ENCODE measurements around the gene ZNF750.

ZNF750 gene

DNA sequence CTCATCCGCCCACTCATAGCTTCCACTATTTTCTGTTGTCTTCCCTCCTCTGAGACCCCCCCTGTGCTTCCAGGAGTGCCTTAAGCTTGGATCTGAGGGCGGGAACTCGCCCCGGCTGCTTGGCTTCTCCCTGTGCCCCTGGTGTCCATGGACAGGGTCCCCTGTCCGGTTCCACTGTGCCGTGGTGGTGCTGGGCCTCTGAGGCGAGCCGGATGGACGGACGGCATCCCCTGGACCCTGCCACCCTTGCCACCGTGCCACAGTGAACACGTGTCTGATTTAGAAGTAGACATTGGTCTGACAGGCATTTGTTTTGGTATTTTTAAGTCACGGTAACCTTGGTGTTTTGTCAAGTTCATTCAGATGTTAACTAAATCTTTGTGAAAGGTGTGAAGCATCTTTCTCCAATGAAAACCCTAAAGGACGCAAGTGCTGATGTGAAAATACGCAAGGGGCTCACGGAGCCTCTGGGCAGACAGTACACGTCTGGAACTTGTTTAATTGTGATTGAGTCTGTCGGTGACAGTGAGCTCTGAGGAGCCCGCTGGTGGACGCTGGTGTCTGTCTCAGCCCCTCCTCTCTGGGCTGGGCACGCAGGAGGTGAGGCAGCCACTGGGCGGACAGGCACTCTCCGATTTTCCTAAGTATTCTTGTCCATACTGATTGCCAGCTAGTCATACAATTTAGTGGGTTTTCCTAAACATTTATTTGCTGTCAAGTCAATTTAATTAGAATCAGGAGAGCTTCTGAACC is 26.3 kb downstream of the ZNF750 start:
- no peak for TF ChIP-seq SPI1 (IDR thresholded peaks at IDR 0.05; ENCODE audit: borderline replicate concordance, low read depth)
- TF ChIP-seq GABPA (IDR thresholded peaks at IDR 0.05; ENCODE audit: low read depth): no peak
- TF ChIP-seq, protein P1, sequence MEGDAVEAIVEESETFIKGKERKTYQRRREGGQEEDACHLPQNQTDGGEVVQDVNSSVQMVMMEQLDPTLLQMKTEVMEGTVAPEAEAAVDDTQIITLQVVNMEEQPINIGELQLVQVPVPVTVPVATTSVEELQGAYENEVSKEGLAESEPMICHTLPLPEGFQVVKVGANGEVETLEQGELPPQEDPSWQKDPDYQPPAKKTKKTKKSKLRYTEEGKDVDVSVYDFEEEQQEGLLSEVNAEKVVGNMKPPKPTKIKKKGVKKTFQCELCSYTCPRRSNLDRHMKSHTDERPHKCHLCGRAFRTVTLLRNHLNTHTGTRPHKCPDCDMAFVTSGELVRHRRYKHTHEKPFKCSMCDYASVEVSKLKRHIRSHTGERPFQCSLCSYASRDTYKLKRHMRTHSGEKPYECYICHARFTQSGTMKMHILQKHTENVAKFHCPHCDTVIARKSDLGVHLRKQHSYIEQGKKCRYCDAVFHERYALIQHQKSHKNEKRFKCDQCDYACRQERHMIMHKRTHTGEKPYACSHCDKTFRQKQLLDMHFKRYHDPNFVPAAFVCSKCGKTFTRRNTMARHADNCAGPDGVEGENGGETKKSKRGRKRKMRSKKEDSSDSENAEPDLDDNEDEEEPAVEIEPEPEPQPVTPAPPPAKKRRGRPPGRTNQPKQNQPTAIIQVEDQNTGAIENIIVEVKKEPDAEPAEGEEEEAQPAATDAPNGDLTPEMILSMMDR (IDR thresholded peaks at IDR 0.05; ENCODE audit: insufficient read depth, low read length): no peak
- no peak for TF ChIP-seq POLR2AphosphoS5 (IDR thresholded peaks at IDR 0.05; ENCODE audit: low read depth)
- TF ChIP-seq, protein P2, sequence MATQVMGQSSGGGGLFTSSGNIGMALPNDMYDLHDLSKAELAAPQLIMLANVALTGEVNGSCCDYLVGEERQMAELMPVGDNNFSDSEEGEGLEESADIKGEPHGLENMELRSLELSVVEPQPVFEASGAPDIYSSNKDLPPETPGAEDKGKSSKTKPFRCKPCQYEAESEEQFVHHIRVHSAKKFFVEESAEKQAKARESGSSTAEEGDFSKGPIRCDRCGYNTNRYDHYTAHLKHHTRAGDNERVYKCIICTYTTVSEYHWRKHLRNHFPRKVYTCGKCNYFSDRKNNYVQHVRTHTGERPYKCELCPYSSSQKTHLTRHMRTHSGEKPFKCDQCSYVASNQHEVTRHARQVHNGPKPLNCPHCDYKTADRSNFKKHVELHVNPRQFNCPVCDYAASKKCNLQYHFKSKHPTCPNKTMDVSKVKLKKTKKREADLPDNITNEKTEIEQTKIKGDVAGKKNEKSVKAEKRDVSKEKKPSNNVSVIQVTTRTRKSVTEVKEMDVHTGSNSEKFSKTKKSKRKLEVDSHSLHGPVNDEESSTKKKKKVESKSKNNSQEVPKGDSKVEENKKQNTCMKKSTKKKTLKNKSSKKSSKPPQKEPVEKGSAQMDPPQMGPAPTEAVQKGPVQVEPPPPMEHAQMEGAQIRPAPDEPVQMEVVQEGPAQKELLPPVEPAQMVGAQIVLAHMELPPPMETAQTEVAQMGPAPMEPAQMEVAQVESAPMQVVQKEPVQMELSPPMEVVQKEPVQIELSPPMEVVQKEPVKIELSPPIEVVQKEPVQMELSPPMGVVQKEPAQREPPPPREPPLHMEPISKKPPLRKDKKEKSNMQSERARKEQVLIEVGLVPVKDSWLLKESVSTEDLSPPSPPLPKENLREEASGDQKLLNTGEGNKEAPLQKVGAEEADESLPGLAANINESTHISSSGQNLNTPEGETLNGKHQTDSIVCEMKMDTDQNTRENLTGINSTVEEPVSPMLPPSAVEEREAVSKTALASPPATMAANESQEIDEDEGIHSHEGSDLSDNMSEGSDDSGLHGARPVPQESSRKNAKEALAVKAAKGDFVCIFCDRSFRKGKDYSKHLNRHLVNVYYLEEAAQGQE (IDR thresholded peaks at IDR 0.05; ENCODE audit: insufficient replicate concordance, low read depth): no peak
- no peak overlapping the region for H3K27ac ChIP-seq (replicated peaks)
- DNase-seq (ENCODE audit: low read depth in 1 of 2, low spot score in 1 of 2): no peak
- H3K4me3 ChIP-seq (replicated peaks; ENCODE audit: insufficient read depth, low read length): no peak overlapping the region
- no peaks in the 10 kb centered on the region for H3K27me3 ChIP-seq (ENCODE audit: insufficient read depth, poor library complexity, severe bottlenecking)

DNA sequence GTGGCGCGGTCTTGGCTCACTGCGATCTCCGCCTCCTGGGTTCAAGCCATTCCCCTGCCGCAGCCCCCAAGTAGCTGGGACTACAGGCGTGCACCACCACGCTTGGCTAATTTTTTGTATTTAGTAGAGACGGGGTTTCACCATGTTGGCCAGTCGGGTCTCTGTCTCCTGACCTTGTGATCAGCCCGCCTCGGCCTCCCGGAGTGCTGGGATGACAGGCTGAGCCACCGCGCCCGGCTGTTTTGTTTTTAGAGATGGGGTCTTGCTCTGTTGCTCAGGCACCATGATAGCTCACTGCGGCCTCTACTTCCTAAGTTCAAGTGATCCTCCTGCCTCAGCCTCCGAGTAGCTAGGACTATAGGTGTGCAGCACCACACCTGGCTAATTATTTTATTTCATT is 27.2 kb downstream of the ZNF750 start:
- no peak for DNase-seq (ENCODE audit: low read depth in 1 of 2, low spot score in 1 of 2)
- TF ChIP-seq, protein P1 (IDR thresholded peaks at IDR 0.05; ENCODE audit: insufficient read depth, low read length): no peak
- TF ChIP-seq POLR2AphosphoS5 (IDR thresholded peaks at IDR 0.05; ENCODE audit: low read depth) (no peak), GABPA (IDR thresholded peaks at IDR 0.05; ENCODE audit: low read depth) (no peak), SPI1 (IDR thresholded peaks at IDR 0.05; ENCODE audit: borderline replicate concordance, low read depth) (no peak)
- TF ChIP-seq, protein P2 (IDR thresholded peaks at IDR 0.05; ENCODE audit: insufficient replicate concordance, low read depth): no peak
- no peak overlapping the region for H3K4me3 ChIP-seq (replicated peaks; ENCODE audit: insufficient read depth, low read length)
- no peaks in the 10 kb centered on the region for H3K27me3 ChIP-seq (ENCODE audit: insufficient read depth, poor library complexity, severe bottlenecking)
- H3K27ac ChIP-seq (replicated peaks): no peak overlapping the region

DNA sequence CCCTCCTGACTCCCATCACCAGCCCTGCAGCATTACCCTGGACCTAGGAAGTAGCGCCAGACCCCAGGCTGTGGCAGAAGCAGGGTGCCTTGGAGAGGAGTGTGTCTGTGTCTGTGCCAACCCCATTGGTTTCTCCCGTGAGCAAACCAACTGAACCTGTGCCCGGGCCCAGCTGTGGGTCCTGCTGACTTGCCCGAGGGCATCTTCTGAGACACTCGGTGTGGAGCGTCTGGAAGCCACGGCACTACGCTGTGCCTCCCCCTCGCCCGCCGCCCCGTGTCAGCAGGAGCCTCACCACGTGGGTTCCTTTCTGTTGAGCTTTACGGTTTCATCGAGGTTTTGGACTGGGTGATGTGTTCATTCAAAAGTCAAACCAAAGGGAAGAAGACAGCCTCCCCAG is 27.8 kb downstream of the ZNF750 start:
- H3K27ac ChIP-seq (replicated peaks): no peak overlapping the region
- no peak overlapping the region for H3K4me3 ChIP-seq (replicated peaks; ENCODE audit: insufficient read depth, low read length)
- no peaks in the 10 kb centered on the region for H3K27me3 ChIP-seq (ENCODE audit: insufficient read depth, poor library complexity, severe bottlenecking)
- TF ChIP-seq, protein P2 (IDR thresholded peaks at IDR 0.05; ENCODE audit: insufficient replicate concordance, low read depth): no peak
- TF ChIP-seq POLR2AphosphoS5 (IDR thresholded peaks at IDR 0.05; ENCODE audit: low read depth) (no peak), GABPA (IDR thresholded peaks at IDR 0.05; ENCODE audit: low read depth) (no peak), SPI1 (IDR thresholded peaks at IDR 0.05; ENCODE audit: borderline replicate concordance, low read depth) (no peak)
- TF ChIP-seq, protein P1 (IDR thresholded peaks at IDR 0.05; ENCODE audit: insufficient read depth, low read length): no peak
- DNase-seq (ENCODE audit: low read depth in 1 of 2, low spot score in 1 of 2): no peak

Measured in HL-60 (cell line).